Endothelial cell of umbilical vein (primary cell): ENCODE data around the gene SLC6A19. TPM values are rescaled to one million over a fixed set of nuclear protein-coding genes. Genes with fewer than 3 reads are reported as not detected.
A peak's percentile ranks its signal among the peaks of the same experiment; 100 is the strongest.

Experiments
- BruUV-seq: library from RNA; stranded (reverse); fragments of 400-500 nt; replicated peaks from 2 replicates; lab custom pipeline; 2021; lab: Mats Ljungman, UMichigan
- CTCF ChIA-PET: fragments of 300-600, 350-600 bp; sonication (Branson Sonifier 250); formaldehyde crosslinking; loops from one replicate; lab custom pipeline; 2021; ENCODE audit warnings: antibody characterized with exemption, inconsistent platforms; lab: Charles Lee
- POLR2A ChIA-PET: fragments of 300-600, 350-600 bp; sonication (Branson Sonifier 250); formaldehyde crosslinking; loops from one replicate; lab custom pipeline; 2021; ENCODE audit warnings: antibody characterized with exemption, inconsistent platforms; lab: Charles Lee
- DNase-seq: peaks from one replicate; pipeline ENCODE4 v3.0.0-alpha.2; 2011; ENCODE audit warnings: low read depth, low spot score
- FAIRE-seq: peaks from 2 replicates; lab custom pipeline; 2011; peaks lifted over from hg19 to GRCh38; lab: Jason Lieb, UNC
- H2AFZ ChIP-seq: 2 replicates; pipeline ENCODE4 v1.6.0; 2012; ENCODE audit warnings: low read depth, low read length, control low read depth, inconsistent platforms
- H3K27ac ChIP-seq: 2 replicates; pipeline ENCODE4 v1.5.1; 2011; ENCODE audit warnings: low read depth, mild to moderate bottlenecking, control low read depth, low read length, moderate library complexity; ENCODE audit not compliant: insufficient read depth
- H3K27me3 ChIP-seq, 2 experiments: 2 replicates each; pipeline versions ENCODE4 v1.6.0 to v1.6.1; 2011; ENCODE audit warnings: low read length in 2 of 2, mixed read lengths in 1 of 2; ENCODE audit not compliant: control insufficient read depth in 2 of 2, insufficient read depth in 2 of 2
- H3K36me3 ChIP-seq, 2 experiments: 2 replicates in 1 of 2; 3 replicates in 1 of 2; pipeline ENCODE4 v1.5.1; 2011; ENCODE audit warnings: low read length in 2 of 2, mild to moderate bottlenecking in 1 of 2, moderate library complexity in 1 of 2; ENCODE audit not compliant: control insufficient read depth in 2 of 2, insufficient read depth in 2 of 2; ENCODE audit errors: extremely low read depth in 1 of 2
- H3K4me1 ChIP-seq: 3 replicates; pipeline ENCODE4 v1.5.1; 2011; ENCODE audit warnings: mild to moderate bottlenecking, low read length; ENCODE audit not compliant: control insufficient read depth, insufficient read depth; ENCODE audit errors: extremely low read depth
- H3K4me2 ChIP-seq: 2 replicates; pipeline ENCODE4 v1.6.1; 2011; ENCODE audit warnings: low read length, control low read depth, mixed read lengths; ENCODE audit not compliant: insufficient read depth
- H3K4me3 ChIP-seq, 3 experiments: fragments of 200-600 bp in 1 of 3; sonication (generic), shearing (Covaris generic) in 1 of 3; replicated peaks in 1 of 3; 2 replicates each; pipeline ENCODE4 v1.5.1; 2011 to 2016; ENCODE audit warnings: control low read depth in 3 of 3, low read length in 3 of 3, mild to moderate bottlenecking in 2 of 3, inconsistent platforms in 1 of 3, low read depth in 1 of 3, moderate library complexity in 1 of 3; ENCODE audit not compliant: insufficient read depth in 1 of 3
- H3K79me2 ChIP-seq: 2 replicates; pipeline ENCODE4 v1.6.0; 2012; ENCODE audit warnings: low read length, inconsistent platforms; ENCODE audit not compliant: control insufficient read depth, insufficient read depth
- H3K9ac ChIP-seq: replicated peaks from 2 replicates; pipeline ENCODE3; 2011; ENCODE audit warnings: low read length, control low read depth; ENCODE audit not compliant: insufficient read depth; ENCODE audit errors: extremely low read depth
- H3K9me1 ChIP-seq: replicated peaks from 3 replicates; pipeline ENCODE4 v1.6.0; 2011; ENCODE audit warnings: mild to moderate bottlenecking, low read length; ENCODE audit not compliant: control insufficient read depth, insufficient read depth; ENCODE audit errors: extremely low read depth
- H3K9me3 ChIP-seq: replicated peaks from 2 replicates; pipeline ENCODE4 v1.5.1; 2012; ENCODE audit warnings: low read length, inconsistent platforms; ENCODE audit not compliant: control insufficient read depth, insufficient read depth
- H4K20me1 ChIP-seq: replicated peaks from 2 replicates; pipeline ENCODE3; 2011; ENCODE audit warnings: mild to moderate bottlenecking, low read length; ENCODE audit not compliant: control insufficient read depth, insufficient read depth; ENCODE audit errors: extremely low read depth
- CTCF ChIP-seq, 2 donors: IDR thresholded peaks; 1 replicate in 1 of 2; 2 replicates in 1 of 2; pipeline ENCODE4 v1.5.1; 2011; ENCODE audit warnings: low read length in 2 of 2, mild to moderate bottlenecking in 2 of 2, moderate library complexity in 2 of 2, control low read depth in 1 of 2, inconsistent platforms in 1 of 2, low read depth in 1 of 2; ENCODE audit not compliant: insufficient read depth in 1 of 2; ENCODE audit errors: extremely low read depth in 1 of 2
- EZH2 ChIP-seq: IDR thresholded peaks from 2 replicates; pipeline ENCODE4 v1.6.1; 2012; ENCODE audit warnings: borderline replicate concordance, low read depth, mild to moderate bottlenecking, moderate library complexity, low read length, inconsistent platforms; ENCODE audit not compliant: severe bottlenecking
- dilution Hi-C: fragments of 300-500 bp; cut with MboI; formaldehyde crosslinking; loops from one replicate; pipeline ENCODE4 v1.15.0; 2019; ENCODE audit warnings: low sequenced_read_pairs; ENCODE audit not compliant: extremely low pct_ligation_motif_present
- intact Hi-C: fragments of 100-400 bp; cut with micrococcal nuclease; formaldehyde crosslinking; loops from one replicate; pipeline ENCODE4 v1.10.0; 2022
- polyA plus RNA-seq, 4 experiments: library from polyadenylated mRNA; depleted of rRNA in 3 of 4; stranded (reverse) in 3 of 4; unstranded in 1 of 4; fragments of >200 nt; gene quantifications; 2 replicates each; pipeline versions ENCODE4 v1.2.1 to v1.2.3, GENCODE V29; 2011 to 2012; ENCODE audit warnings: missing spikeins in 1 of 4
- total RNA-seq: library from RNA; stranded (reverse); gene quantifications from 2 replicates; pipeline ENCODE4 v1.2.3, GENCODE V29; 2021
- TF ChIP-seq, protein P1 (sequence below): IDR thresholded peaks from 2 replicates; pipeline ENCODE4 v1.6.1; 2011; ENCODE audit not compliant: insufficient read depth, insufficient read length

SLC6A19 gene
- total and polyA plus RNA-seq, 2 donors (not counting 3 experiments of a cell fraction or from before 2014, with no cell fraction given): not detected

DNA sequence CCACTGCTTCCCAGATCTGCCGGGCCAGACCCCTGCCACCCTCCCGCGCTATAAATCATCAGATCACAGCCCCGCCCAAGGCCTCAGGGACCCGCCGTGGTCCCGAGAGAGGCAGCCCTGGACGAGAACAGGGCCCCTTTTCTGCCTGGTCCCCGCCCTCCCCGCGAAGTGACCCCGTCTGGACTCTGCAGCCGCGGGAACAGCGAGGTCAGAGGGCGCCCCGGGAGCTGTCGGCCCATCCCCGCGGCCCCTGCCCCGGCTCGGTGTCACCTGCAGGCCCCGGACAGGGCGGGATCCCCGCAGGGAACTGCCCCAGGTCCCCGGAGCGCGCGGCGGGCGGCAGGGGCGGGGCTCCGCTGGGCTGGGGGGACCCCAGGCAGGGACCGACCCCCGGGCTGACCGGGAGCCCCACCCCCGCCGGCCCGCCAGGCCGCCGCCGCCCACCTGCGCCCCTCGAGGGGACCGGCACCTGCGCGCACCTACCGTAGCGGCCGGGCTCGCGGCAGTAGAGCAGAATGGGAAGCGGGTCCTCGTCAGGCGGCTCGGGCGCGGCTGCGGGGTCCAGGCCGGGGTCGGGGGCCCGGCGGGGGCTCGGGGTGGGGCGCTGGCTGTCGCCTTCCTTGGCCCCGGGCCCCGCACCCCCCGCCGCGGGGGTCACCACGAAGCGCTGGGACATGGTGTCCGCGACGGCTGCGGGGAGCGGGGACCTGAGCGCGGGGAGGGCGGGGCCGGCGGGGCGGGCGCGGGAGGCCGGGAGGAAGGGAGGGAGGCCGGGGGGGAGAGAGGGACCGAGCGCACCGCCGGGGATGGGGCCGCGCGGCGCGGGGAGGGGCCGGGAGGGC, 46.0 kb upstream of the SLC6A19 start:
- H3K4me2 ChIP-seq: no peak overlapping the region
- no peak overlapping the region for H3K4me3 ChIP-seq
- H4K20me1 ChIP-seq: no peaks in the 10 kb centered on the region
- no peak for DNase-seq
- FAIRE-seq: no peak
- no peaks in the 10 kb centered on the region for H3K36me3 ChIP-seq
- no peaks in the 10 kb centered on the region for H3K9me3 ChIP-seq
- H3K27ac ChIP-seq: no peak overlapping the region
- H3K9me1 ChIP-seq: no peaks in the 10 kb centered on the region
- H2AFZ ChIP-seq: no peak overlapping the region
- ChIA-PET POLR2A (no interaction called here), CTCF (no interaction called here)
- peaks cover 20 to 23% of the 10 kb centered on the region in 2 experiments for H3K27me3 ChIP-seq
- TF ChIP-seq EZH2 (peak; percentile 55), CTCF (IDR thresholded peaks at IDR 0.05; ENCODE audit: extremely low read depth in 1 of 2, insufficient read depth in 1 of 2, low read depth in 1 of 2, low read length in 2 of 2) (no peak)
- TF ChIP-seq, protein P1, sequence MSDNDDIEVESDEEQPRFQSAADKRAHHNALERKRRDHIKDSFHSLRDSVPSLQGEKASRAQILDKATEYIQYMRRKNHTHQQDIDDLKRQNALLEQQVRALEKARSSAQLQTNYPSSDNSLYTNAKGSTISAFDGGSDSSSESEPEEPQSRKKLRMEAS: no peak
- H3K9ac ChIP-seq: no peak overlapping the region
- H3K79me2 ChIP-seq: no peaks in the 10 kb centered on the region
- dilution Hi-C loops: no loop called here
- intact Hi-C loops: no loop called here
- H3K4me1 ChIP-seq: no peaks in the 10 kb centered on the region
- no TSS peak for BruUV-seq
